ENCODE measurements around the gene DGKI. TPM values are rescaled to one million over a fixed set of nuclear protein-coding genes. Genes with fewer than 3 reads are reported as not detected.

The DGKI gene
- total RNA-seq, 6 experiments from 2014 or later: 1.2 to 2.2 (median 1.6) TPM

- H3K4me1 Mint-ChIP-seq (ENCODE audit: low read depth): peaks cover 5% of the 10 kb centered on the region
- DNase-seq: no peak
- H3K9me3 Mint-ChIP-seq: no peaks in the 10 kb centered on the region
- peaks cover 3% of the 10 kb centered on the region; the same call in 1 of the 2 replicates for H3K27me3 Mint-ChIP-seq (ENCODE audit: insufficient read depth)
- no peak for TF ChIP-seq CTCF (IDR thresholded peaks at IDR 0.05)
- no peak overlapping the region for H3K4me3 Mint-ChIP-seq
- H3K27ac Mint-ChIP-seq: no peak overlapping the region
- no peaks in the 10 kb centered on the region for H3K36me3 Mint-ChIP-seq (ENCODE audit: low read depth)
These were observed 233.7 kb downstream of the DGKI start for GRCh38 chr7:137613006-137613525.

GRCh38 chr7:137611606-137612005 lies 235.2 kb downstream of the DGKI start:
- Mint-ChIP-seq H3K4me3 (no peak overlapping the region), H3K27me3 (ENCODE audit: insufficient read depth) (peaks cover 3% of the 10 kb centered on the region; the same call in 1 of the 2 replicates), H3K36me3 (ENCODE audit: low read depth) (no peaks in the 10 kb centered on the region), H3K4me1 (ENCODE audit: low read depth) (peaks cover 5% of the 10 kb centered on the region), H3K9me3 (no peaks in the 10 kb centered on the region), H3K27ac (no peak overlapping the region)
- no peak for TF ChIP-seq CTCF (IDR thresholded peaks at IDR 0.05)
- no peak for DNase-seq

- Mint-ChIP-seq H3K4me3 (no peak overlapping the region), H3K9me3 (no peaks in the 10 kb centered on the region), H3K4me1 (ENCODE audit: low read depth) (peaks cover 5% of the 10 kb centered on the region), H3K27ac (no peak overlapping the region), H3K27me3 (ENCODE audit: insufficient read depth) (peaks cover 4% of the 10 kb centered on the region; the same call in 1 of the 2 replicates), H3K36me3 (ENCODE audit: low read depth) (no peaks in the 10 kb centered on the region)
- TF ChIP-seq CTCF (IDR thresholded peaks at IDR 0.05): no peak
- no peak for DNase-seq
These were observed 237.3 kb downstream of the DGKI start for GRCh38 chr7:137609500-137609899.

- H3K4me1 Mint-ChIP-seq (ENCODE audit: low read depth): peaks cover 5% of the 10 kb centered on the region; the same call in 1 of the 2 replicates
- peaks cover 6% of the 10 kb centered on the region; the same call in 1 of the 2 replicates for H3K27me3 Mint-ChIP-seq (ENCODE audit: insufficient read depth)
- H3K9me3 Mint-ChIP-seq: no peaks in the 10 kb centered on the region
- peak; percentile 86 for TF ChIP-seq CTCF (IDR thresholded peaks at IDR 0.05)
- peak; percentile 53 for DNase-seq
- no peak overlapping the region for H3K4me3 Mint-ChIP-seq
- no peaks in the 10 kb centered on the region for H3K36me3 Mint-ChIP-seq (ENCODE audit: low read depth)
- H3K27ac Mint-ChIP-seq: no peak overlapping the region
These were observed 240.6 kb downstream of the DGKI start for GRCh38 chr7:137606061-137606674.

GRCh38 chr7:137603043-137603442 lies 243.7 kb downstream of the DGKI start:
- no peak overlapping the region for H3K27ac Mint-ChIP-seq
- no peaks in the 10 kb centered on the region; the same call in 1 of the 2 replicates for H3K4me1 Mint-ChIP-seq (ENCODE audit: low read depth)
- H3K27me3 Mint-ChIP-seq (ENCODE audit: insufficient read depth): 0 out of 2 replicates have a peak, but pooled peaks cover 3% of the 10 kb centered on the region
- no peaks in the 10 kb centered on the region for H3K36me3 Mint-ChIP-seq (ENCODE audit: low read depth)
- TF ChIP-seq CTCF (IDR thresholded peaks at IDR 0.05): no peak
- no peak for DNase-seq
- H3K9me3 Mint-ChIP-seq: no peaks in the 10 kb centered on the region
- no peak overlapping the region for H3K4me3 Mint-ChIP-seq

Measured in HFFc6 (cell line).